Sigmoid colon (tissue), 7 donors: ENCODE results near the gene GLP1R. TPM values are rescaled to one million over a fixed set of nuclear protein-coding genes. Genes with fewer than 3 reads are reported as not detected.

Experiments
- polyA plus RNA-seq, 3 donors: library from polyadenylated mRNA; stranded (reverse); fragments of 200-250 nt; gene quantifications; one replicate each; pipeline ENCODE4 v1.2.3, GENCODE V29; 2013
- total RNA-seq, 4 donors: library from RNA; depleted of rRNA; stranded (reverse); fragments of >200 nt; gene quantifications; one replicate each; pipeline ENCODE4 v1.1.0, GENCODE V29; 2016
- donor health status: healthy with polysubstance abuse.
- donor health status: Bipolar disorder and iron deficiency.
- donor health status: healthy.

GLP1R gene
- total and polyA plus RNA-seq, 7 donors = 0.06 to 0.14 TPM; not detected in 5

Other genes starting within 250 kb of the GLP1R start
- 10 to 100 TPM; 11.5 to 20.8 (median 18.9) TPM for gene SAYSD1, start 66.4 kb downstream of the GLP1R start, total RNA-seq
- 10 to 100 TPM in 2 of 3 donors, 1 to 10 TPM in 1; 8.8 to 15.0 (median 13.9) TPM for gene SAYSD1, start 66.4 kb downstream of the GLP1R start, polyA plus RNA-seq
- gene KCNK5, start 180.7 kb downstream of the GLP1R start, total RNA-seq = 1 to 10 TPM; 3.0 to 7.5 (median 4.9) TPM
- gene KCNK5, start 180.7 kb downstream of the GLP1R start, polyA plus RNA-seq = 10 to 100 TPM in 1 of 3 donors, 1 to 10 TPM in 2; 8.4 to 26.9 (median 8.6) TPM